GM12878 (cell line): Measurements from ENCODE around the gene NT5C. TPM values are rescaled to one million over a fixed set of nuclear protein-coding genes. Genes with fewer than 3 reads are reported as not detected.

Source experiments
- BCL3 ChIP-seq: IDR thresholded peaks from 2 replicates; pipeline ENCODE4 v1.6.1; 2011; ENCODE audit warnings: borderline replicate concordance, low read depth, mild to moderate bottlenecking, moderate library complexity, low read length; ENCODE audit not compliant: insufficient read depth, poor library complexity, severe bottlenecking
- CEBPB ChIP-seq, 2 experiments: fragments of 150-350 bp in 1 of 2; IDR thresholded peaks; 2 replicates each; pipeline ENCODE4 v1.6.1; 2012 to 2014; ENCODE audit warnings: low read depth in 2 of 2, low read length in 2 of 2, borderline replicate concordance in 1 of 2, inconsistent platforms in 1 of 2
- EGR1 ChIP-seq, 2 experiments: IDR thresholded peaks; 1 replicate in 1 of 2; 2 replicates in 1 of 2; pipeline ENCODE4 v1.6.1; 2011 to 2012; ENCODE audit warnings: low read depth in 2 of 2, low read length in 2 of 2, borderline replicate concordance in 1 of 2, mild to moderate bottlenecking in 1 of 2, moderate library complexity in 1 of 2
- FOXM1 ChIP-seq: IDR thresholded peaks from 2 replicates; pipeline ENCODE4 v1.6.1; 2012; ENCODE audit warnings: low read depth, mild to moderate bottlenecking, inconsistent platforms, low read length, moderate library complexity
- GATAD2B ChIP-seq: fragments of 450-650 bp; conservative IDR thresholded peaks from 2 replicates; pipeline ENCODE4 v1.6.1; 2017; ENCODE audit warnings: low read depth, mild to moderate bottlenecking, moderate library complexity
- IKZF2 ChIP-seq, 2 experiments: fragments of 450-650 bp; IDR thresholded peaks; 2 replicates each; pipeline ENCODE4 v1.6.1; 2017; ENCODE audit warnings: mild to moderate bottlenecking in 2 of 2, moderate library complexity in 2 of 2
- IRF4 ChIP-seq: IDR thresholded peaks from 2 replicates; pipeline ENCODE4 v1.6.1; 2011; ENCODE audit warnings: low read depth, low read length
- MTA2 ChIP-seq: fragments of 450-650 bp; IDR thresholded peaks from 2 replicates; pipeline ENCODE4 v1.6.1; 2016; ENCODE audit warnings: low read depth, mild to moderate bottlenecking, moderate library complexity
- MTA3 ChIP-seq: IDR thresholded peaks from 2 replicates; pipeline ENCODE4 v1.6.1; 2012; ENCODE audit warnings: low read length, inconsistent platforms, borderline replicate concordance
- MYC ChIP-seq: IDR thresholded peaks from 2 replicates; pipeline ENCODE4 v1.6.1; 2011; ENCODE audit warnings: mild to moderate bottlenecking, low read length, moderate library complexity, inconsistent platforms; ENCODE audit not compliant: insufficient read depth, insufficient replicate concordance, insufficient read length, severe bottlenecking
- PAX5 ChIP-seq: IDR thresholded peaks from 2 replicates; pipeline ENCODE4 v1.6.1; 2011; ENCODE audit warnings: low read depth, low read length, borderline replicate concordance
- POLR2A ChIP-seq: IDR thresholded peaks from 2 replicates; pipeline ENCODE4 v1.6.1; 2011; ENCODE audit warnings: low read depth, mild to moderate bottlenecking, low read length
- RCOR1 ChIP-seq: conservative IDR thresholded peaks from 2 replicates; pipeline ENCODE4 v1.6.1; 2012; ENCODE audit warnings: low read depth, low read length, improper control_type of control experiment
- SPI1 ChIP-seq: IDR thresholded peaks from 2 replicates; pipeline ENCODE4 v1.6.1; 2011; ENCODE audit warnings: low read depth, mild to moderate bottlenecking, low read length, moderate library complexity, borderline replicate concordance; ENCODE audit not compliant: insufficient read depth
- SUPT20H ChIP-seq: IDR thresholded peaks from 2 replicates; pipeline ENCODE4 v1.6.1; 2011; ENCODE audit warnings: low read depth, mild to moderate bottlenecking, low read length, moderate library complexity, borderline replicate concordance; ENCODE audit not compliant: control insufficient read depth
- TARDBP ChIP-seq: IDR thresholded peaks from 2 replicates; pipeline ENCODE4 v1.6.1; 2016; ENCODE audit warnings: borderline replicate concordance
- ZBED1 ChIP-seq: IDR thresholded peaks from 2 replicates; pipeline ENCODE4 v1.6.1; 2016; ENCODE audit warnings: borderline replicate concordance
- ZNF274 ChIP-seq: IDR thresholded peaks from one replicate; pipeline ENCODE4 v1.8.0; 2011; ENCODE audit not compliant: insufficient read length, insufficient read depth
- ZNF687 ChIP-seq: fragments of 450-650 bp; IDR thresholded peaks from 2 replicates; pipeline ENCODE4 v1.6.1; 2017; ENCODE audit warnings: mild to moderate bottlenecking, moderate library complexity
- polyA plus RNA-seq, 11 experiments: library from polyadenylated mRNA; depleted of rRNA in 4 of 11; unstranded in 6 of 11; stranded (reverse) in 5 of 11; fragments of >200 nt; fragmentation: Nextera tagmentation in 4 of 11; fragmentation: Illumina TruSeq in 1 of 11; extraction: Ambion mirVana in 4 of 11; extraction: Trizol in 1 of 11; gene quantifications; 1 replicate in 1 of 11; 2 replicates in 10 of 11; pipeline versions ENCODE4 v1.2.1 to v1.2.3, GENCODE V29; 2011 to 2016; ENCODE audit warnings: inconsistent platforms in 2 of 11, missing spikeins in 2 of 11, low read depth in 1 of 11
- total RNA-seq, 4 experiments: library from RNA; depleted of rRNA in 3 of 4; stranded (reverse); fragments of >200 nt in 3 of 4; fragmentation: Illumina TruSeq in 1 of 4; extraction: Trizol in 1 of 4; gene quantifications; 2 replicates each; pipeline versions ENCODE4 v1.2.1 to v1.2.3, GENCODE V29; 2013 to 2021
- TF ChIP-seq, protein P1 (sequence below): fragments of 450-650 bp; IDR thresholded peaks from 2 replicates; pipeline ENCODE4 v1.6.1; 2016; ENCODE audit warnings: mild to moderate bottlenecking
- TF ChIP-seq, protein P2 (sequence below): IDR thresholded peaks from 2 replicates; pipeline ENCODE4 v1.6.1; 2012; ENCODE audit warnings: low read depth, low read length, improper control_type of control experiment

The NT5C gene
- total and polyA plus RNA-seq, 10 of the 15 experiments (the other 5 are each of a cell fraction or from before 2014, with no cell fraction given) = 3.7 to 158 (median 63.9) TPM

- TF ChIP-seq ZNF687 (peak; percentile 84), PAX5 (peak; percentile 59; the same call in 1 of the 2 replicates), MTA2 (no peak), BCL3 (peak; percentile 26), TARDBP (no peak), EGR1 (IDR thresholded peaks at IDR 0.05; ENCODE audit: borderline replicate concordance in 1 of 2, low read depth in 2 of 2, low read length in 2 of 2) (peak in 1 of 2 experiments; percentile 59; a peak in 1 of 3 replicates), CEBPB (IDR thresholded peaks at IDR 0.05; ENCODE audit: borderline replicate concordance in 1 of 2, low read depth in 2 of 2, low read length in 2 of 2) (no peak), RCOR1 (no peak), ZBED1 (peak; percentile 72), IRF4 (no peak), POLR2A (peak; percentile 99), SUPT20H (no peak), FOXM1 (peak; percentile 46; the same call in 1 of the 2 replicates), MYC (no peak), MTA3 (0 out of 2 replicates have a peak, but pooled peaks have one; percentile 43), ZNF274 (no peak), IKZF2 (IDR thresholded peaks at IDR 0.05) (0 out of 4 replicates have a peak, but pooled peaks of 1 of the 2 experiments have one; percentile 16), GATAD2B (peak; percentile 91), SPI1 (peak; percentile 12; the same call in 1 of the 2 replicates)
- TF ChIP-seq, protein P1, sequence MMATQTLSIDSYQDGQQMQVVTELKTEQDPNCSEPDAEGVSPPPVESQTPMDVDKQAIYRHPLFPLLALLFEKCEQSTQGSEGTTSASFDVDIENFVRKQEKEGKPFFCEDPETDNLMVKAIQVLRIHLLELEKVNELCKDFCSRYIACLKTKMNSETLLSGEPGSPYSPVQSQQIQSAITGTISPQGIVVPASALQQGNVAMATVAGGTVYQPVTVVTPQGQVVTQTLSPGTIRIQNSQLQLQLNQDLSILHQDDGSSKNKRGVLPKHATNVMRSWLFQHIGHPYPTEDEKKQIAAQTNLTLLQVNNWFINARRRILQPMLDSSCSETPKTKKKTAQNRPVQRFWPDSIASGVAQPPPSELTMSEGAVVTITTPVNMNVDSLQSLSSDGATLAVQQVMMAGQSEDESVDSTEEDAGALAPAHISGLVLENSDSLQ = peak; percentile 99
- TF ChIP-seq, protein P2, sequence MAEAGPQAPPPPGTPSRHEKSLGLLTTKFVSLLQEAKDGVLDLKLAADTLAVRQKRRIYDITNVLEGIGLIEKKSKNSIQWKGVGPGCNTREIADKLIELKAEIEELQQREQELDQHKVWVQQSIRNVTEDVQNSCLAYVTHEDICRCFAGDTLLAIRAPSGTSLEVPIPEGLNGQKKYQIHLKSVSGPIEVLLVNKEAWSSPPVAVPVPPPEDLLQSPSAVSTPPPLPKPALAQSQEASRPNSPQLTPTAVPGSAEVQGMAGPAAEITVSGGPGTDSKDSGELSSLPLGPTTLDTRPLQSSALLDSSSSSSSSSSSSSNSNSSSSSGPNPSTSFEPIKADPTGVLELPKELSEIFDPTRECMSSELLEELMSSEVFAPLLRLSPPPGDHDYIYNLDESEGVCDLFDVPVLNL = no peak
Observed at GRCh38 chr17:75154195-75155106, 22.9 kb upstream of the NT5C start, which contains the start of gene JPT1 (continued).
